Measurements from ENCODE around the gene CLDN18. TPM values are rescaled to one million over a fixed set of nuclear protein-coding genes. Genes with fewer than 3 reads are reported as not detected.

CLDN18 gene
- total and polyA plus RNA-seq, 2 donors (not counting 3 experiments of a cell fraction or from before 2014, with no cell fraction given): not detected

DNA sequence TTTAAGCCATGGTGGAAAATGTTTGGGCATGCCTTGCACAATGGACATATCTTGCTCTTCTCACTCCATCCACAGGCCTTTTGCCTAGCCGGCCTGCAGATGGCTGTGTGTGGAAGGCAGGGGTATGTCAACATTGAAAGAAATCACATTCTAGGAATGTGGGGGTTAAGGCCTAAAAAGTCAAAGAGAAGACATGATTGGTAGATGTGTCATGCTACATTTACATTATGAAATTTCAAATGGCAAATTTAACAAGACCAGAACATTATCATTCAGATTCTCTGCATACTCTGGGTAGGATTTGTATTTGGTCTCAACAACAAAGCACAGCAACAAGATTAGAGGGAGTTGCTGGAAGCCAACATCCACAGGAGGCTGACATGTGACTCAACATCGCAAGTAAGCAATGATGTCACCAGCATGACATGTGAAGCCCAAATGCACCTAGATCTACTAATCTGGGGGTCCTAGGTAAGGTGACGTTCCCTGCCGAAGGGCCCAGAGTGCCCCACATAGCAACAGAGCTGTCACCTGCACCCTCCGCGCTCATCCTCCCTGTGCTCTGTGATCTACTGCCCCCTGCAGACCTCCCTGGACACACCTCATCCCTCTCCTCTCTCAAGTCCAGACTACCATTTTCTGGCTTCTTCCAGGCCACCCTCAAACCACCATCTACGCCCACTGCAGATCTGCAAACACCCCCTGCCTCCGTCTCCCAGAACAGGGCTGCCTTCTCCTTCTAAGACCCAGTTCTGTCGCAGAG, 39.4 kb downstream of the CLDN18 start:
- ChIA-PET POLR2A (no interaction called here), CTCF (no interaction called here)
- dilution Hi-C loops (cut with MboI; ENCODE audit: extremely low pct_ligation_motif_present, low sequenced_read_pairs): no loop called here
- Histone ChIP-seq H3K79me2 (ENCODE audit: control insufficient read depth, insufficient read depth, low read length) (no peaks in the 10 kb centered on the region), H3K4me1 (ENCODE audit: control insufficient read depth, extremely low read depth, insufficient read depth, low read length) (no peaks in the 10 kb centered on the region), H3K4me2 (ENCODE audit: insufficient read depth, low read length) (no peak overlapping the region), H3K27me3 (ENCODE audit: control insufficient read depth in 2 of 2, insufficient read depth in 2 of 2, low read length in 2 of 2) (no peaks in the 10 kb centered on the region), H4K20me1 (replicated peaks; ENCODE audit: control insufficient read depth, extremely low read depth, insufficient read depth, low read length) (no peaks in the 10 kb centered on the region), H3K4me3 (replicated peaks in 1 of 3; ENCODE audit: insufficient read depth in 1 of 3, low read depth in 1 of 3, low read length in 3 of 3) (no peak overlapping the region), H3K9ac (replicated peaks; ENCODE audit: extremely low read depth, insufficient read depth, low read length) (no peak overlapping the region), H3K9me1 (replicated peaks; ENCODE audit: control insufficient read depth, extremely low read depth, insufficient read depth, low read length) (no peaks in the 10 kb centered on the region), H2AFZ (ENCODE audit: low read depth, low read length) (no peak overlapping the region), H3K36me3 (ENCODE audit: control insufficient read depth in 2 of 2, extremely low read depth in 1 of 2, insufficient read depth in 2 of 2, low read length in 2 of 2) (no peaks in the 10 kb centered on the region), H3K27ac (ENCODE audit: insufficient read depth, low read depth, low read length) (no peak overlapping the region), H3K9me3 (replicated peaks; ENCODE audit: control insufficient read depth, insufficient read depth, low read length) (no peaks in the 10 kb centered on the region)
- BruUV-seq (replicated peaks): no TSS peak
- FAIRE-seq (no peak), DNase-seq (ENCODE audit: low read depth, low spot score) (no peak)
- intact Hi-C loops (cut with micrococcal nuclease): no loop called here
- TF ChIP-seq POLR2AphosphoS5 (IDR thresholded peaks at IDR 0.05; ENCODE audit: insufficient read depth, low read depth, low read length): no peak
- no peak for TF ChIP-seq POLR2A (IDR thresholded peaks at IDR 0.05; ENCODE audit: low read depth, low read length)

DNA sequence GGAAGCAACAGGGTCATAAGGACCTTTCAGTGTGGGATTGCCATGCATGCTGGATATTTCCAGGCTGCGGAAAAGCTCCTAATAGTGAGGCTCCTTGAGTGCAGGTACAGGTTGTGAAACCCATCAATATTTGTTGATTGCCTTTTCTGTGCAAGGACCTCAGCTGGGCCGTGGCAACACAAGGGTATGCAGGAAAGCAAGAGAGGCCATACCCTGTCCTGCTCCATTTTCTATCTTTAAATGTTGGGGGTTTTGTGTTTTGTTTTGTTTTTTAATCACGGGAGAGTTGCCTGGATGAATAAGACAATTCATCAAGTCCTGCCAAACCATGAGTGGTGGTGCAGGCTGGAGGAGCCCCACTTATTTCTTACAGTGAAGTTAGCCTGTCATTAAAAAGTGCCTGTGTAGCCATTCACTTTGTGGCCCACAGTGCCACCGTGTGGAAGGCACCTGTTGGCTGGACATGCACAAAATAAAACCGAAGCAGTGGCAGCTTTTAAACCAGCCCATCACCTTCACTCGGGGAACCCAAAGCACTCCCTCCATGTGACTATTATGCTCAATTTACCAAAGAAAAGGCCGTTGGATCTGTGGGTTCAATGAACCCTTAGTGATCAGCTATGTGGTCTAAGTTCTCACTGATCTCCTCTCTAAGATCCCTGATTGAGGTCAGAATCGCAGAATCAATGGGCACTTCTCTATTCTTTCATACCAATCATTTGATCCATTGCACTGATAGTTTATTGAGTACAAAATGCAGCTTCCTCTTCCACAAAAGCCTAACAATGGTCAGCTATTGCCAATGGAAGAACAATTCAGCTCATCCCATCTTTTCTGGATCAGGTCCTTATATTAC, 42.2 kb downstream of the CLDN18 start:
- peak; percentile 38 for DNase-seq (ENCODE audit: low read depth, low spot score)
- Histone ChIP-seq H3K9ac (replicated peaks; ENCODE audit: extremely low read depth, insufficient read depth, low read length) (no peak overlapping the region), H2AFZ (ENCODE audit: low read depth, low read length) (no peak overlapping the region), H3K9me3 (replicated peaks; ENCODE audit: control insufficient read depth, insufficient read depth, low read length) (no peaks in the 10 kb centered on the region), H3K79me2 (ENCODE audit: control insufficient read depth, insufficient read depth, low read length) (no peaks in the 10 kb centered on the region), H4K20me1 (replicated peaks; ENCODE audit: control insufficient read depth, extremely low read depth, insufficient read depth, low read length) (no peaks in the 10 kb centered on the region), H3K4me2 (ENCODE audit: insufficient read depth, low read length) (no peak overlapping the region), H3K36me3 (ENCODE audit: control insufficient read depth in 2 of 2, extremely low read depth in 1 of 2, insufficient read depth in 2 of 2, low read length in 2 of 2) (no peaks in the 10 kb centered on the region), H3K4me3 (replicated peaks in 1 of 3; ENCODE audit: insufficient read depth in 1 of 3, low read depth in 1 of 3, low read length in 3 of 3) (no peak overlapping the region), H3K9me1 (replicated peaks; ENCODE audit: control insufficient read depth, extremely low read depth, insufficient read depth, low read length) (no peaks in the 10 kb centered on the region), H3K27ac (ENCODE audit: insufficient read depth, low read depth, low read length) (no peak overlapping the region), H3K27me3 (ENCODE audit: control insufficient read depth in 2 of 2, insufficient read depth in 2 of 2, low read length in 2 of 2) (no peaks in the 10 kb centered on the region), H3K4me1 (ENCODE audit: control insufficient read depth, extremely low read depth, insufficient read depth, low read length) (no peaks in the 10 kb centered on the region)
- no TSS peak for BruUV-seq (replicated peaks)
- TF ChIP-seq EZH2 (IDR thresholded peaks at IDR 0.05; ENCODE audit: borderline replicate concordance, low read depth, low read length, severe bottlenecking) (no peak), GATA2 (IDR thresholded peaks at IDR 0.05; ENCODE audit: insufficient read depth, insufficient read length, low read depth, low read length) (no peak), POLR2AphosphoS5 (IDR thresholded peaks at IDR 0.05; ENCODE audit: insufficient read depth, low read depth, low read length) (no peak), FOS (IDR thresholded peaks at IDR 0.05; ENCODE audit: borderline replicate concordance, insufficient read depth, low read length) (no peak), POLR2A (IDR thresholded peaks at IDR 0.05; ENCODE audit: low read depth, low read length) (no peak)
- TF ChIP-seq, protein P1, sequence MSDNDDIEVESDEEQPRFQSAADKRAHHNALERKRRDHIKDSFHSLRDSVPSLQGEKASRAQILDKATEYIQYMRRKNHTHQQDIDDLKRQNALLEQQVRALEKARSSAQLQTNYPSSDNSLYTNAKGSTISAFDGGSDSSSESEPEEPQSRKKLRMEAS (IDR thresholded peaks at IDR 0.05; ENCODE audit: insufficient read depth, insufficient read length): no peak
- TF ChIP-seq, protein P2, sequence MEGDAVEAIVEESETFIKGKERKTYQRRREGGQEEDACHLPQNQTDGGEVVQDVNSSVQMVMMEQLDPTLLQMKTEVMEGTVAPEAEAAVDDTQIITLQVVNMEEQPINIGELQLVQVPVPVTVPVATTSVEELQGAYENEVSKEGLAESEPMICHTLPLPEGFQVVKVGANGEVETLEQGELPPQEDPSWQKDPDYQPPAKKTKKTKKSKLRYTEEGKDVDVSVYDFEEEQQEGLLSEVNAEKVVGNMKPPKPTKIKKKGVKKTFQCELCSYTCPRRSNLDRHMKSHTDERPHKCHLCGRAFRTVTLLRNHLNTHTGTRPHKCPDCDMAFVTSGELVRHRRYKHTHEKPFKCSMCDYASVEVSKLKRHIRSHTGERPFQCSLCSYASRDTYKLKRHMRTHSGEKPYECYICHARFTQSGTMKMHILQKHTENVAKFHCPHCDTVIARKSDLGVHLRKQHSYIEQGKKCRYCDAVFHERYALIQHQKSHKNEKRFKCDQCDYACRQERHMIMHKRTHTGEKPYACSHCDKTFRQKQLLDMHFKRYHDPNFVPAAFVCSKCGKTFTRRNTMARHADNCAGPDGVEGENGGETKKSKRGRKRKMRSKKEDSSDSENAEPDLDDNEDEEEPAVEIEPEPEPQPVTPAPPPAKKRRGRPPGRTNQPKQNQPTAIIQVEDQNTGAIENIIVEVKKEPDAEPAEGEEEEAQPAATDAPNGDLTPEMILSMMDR (IDR thresholded peaks at IDR 0.05; ENCODE audit: extremely low read depth in 1 of 2, insufficient read depth in 1 of 2, low read depth in 1 of 2, low read length in 2 of 2): peak; percentile 60 to 72
- CTCF ChIA-PET: interaction anchor here (0.7 to 3.4 kb wide), 21 partner anchors 9 to 1300 kb away, joined by 3 to 30 read pairs (median 3); partner anchors contain the start of gene STAG1
- FAIRE-seq: peak; percentile 82
- POLR2A ChIA-PET: no interaction called here
- intact Hi-C loops (cut with micrococcal nuclease) (loop anchor here (1.0 kb wide), 1 partner anchor 947 kb away; no protein-coding TSS in a partner anchor), dilution Hi-C loops (cut with MboI; ENCODE audit: extremely low pct_ligation_motif_present, low sequenced_read_pairs) (no loop called here)
